ENCODE results near the gene TRIM34.
"Not testable (repeated sequence)": the region's sequence is repeated elsewhere in the genome, so short reads cannot be mapped to it uniquely, and the experiment has no call there.

Gene TRIM34

GRCh38 chr11:5643585-5643984 lies 18.8 kb downstream of the TRIM34 start:
- DNase-seq (ENCODE audit: low read depth): no peak
- TF ChIP-seq CTCF (conservative IDR thresholded peaks at IDR 0.05; ENCODE audit: low read depth, low read length): no peak

GRCh38 chr11:5646139-5646538 lies 21.3 kb downstream of the TRIM34 start:
- no peak overlapping the region for H3K4me3 ChIP-seq (ENCODE audit: low read length)
- no peak for TF ChIP-seq CTCF (conservative IDR thresholded peaks at IDR 0.05; ENCODE audit: low read depth, low read length)
- DNase-seq (ENCODE audit: low read depth): no peak

More at GRCh38 chr11:5643585-5643984, 18.8 kb downstream of the TRIM34 start:
- H3K4me3 ChIP-seq (ENCODE audit: low read length): no peak overlapping the region

GRCh38 chr11:5655474-5655873 lies 30.7 kb downstream of the TRIM34 start:
- TF ChIP-seq CTCF (conservative IDR thresholded peaks at IDR 0.05; ENCODE audit: low read depth, low read length): no peak
- DNase-seq (ENCODE audit: low read depth): no peak
- H3K4me3 ChIP-seq (ENCODE audit: low read length): no peak overlapping the region

GRCh38 chr11:5656956-5657355 lies 32.2 kb downstream of the TRIM34 start:
- not testable (repeated sequence) for H3K4me3 ChIP-seq (ENCODE audit: low read length); DNase-seq (ENCODE audit: low read depth)

- DNase-seq (ENCODE audit: low read depth): no peak
- H3K4me3 ChIP-seq (ENCODE audit: low read length): no peak overlapping the region
- no peak for TF ChIP-seq CTCF (conservative IDR thresholded peaks at IDR 0.05; ENCODE audit: low read depth, low read length)
Observed at GRCh38 chr11:5658318-5658717, 33.5 kb downstream of the TRIM34 start.

GRCh38 chr11:5663511-5663910 lies 38.7 kb downstream of the TRIM34 start:
- no peak overlapping the region for H3K4me3 ChIP-seq (ENCODE audit: low read length)
- TF ChIP-seq CTCF (conservative IDR thresholded peaks at IDR 0.05; ENCODE audit: low read depth, low read length): no peak
- DNase-seq (ENCODE audit: low read depth): no peak

GRCh38 chr11:5665051-5665570 lies 40.3 kb downstream of the TRIM34 start:
- H3K4me3 ChIP-seq (ENCODE audit: low read length): no peak overlapping the region
- no peak for TF ChIP-seq CTCF (conservative IDR thresholded peaks at IDR 0.05; ENCODE audit: low read depth, low read length)
- no peak for DNase-seq (ENCODE audit: low read depth)
